ENCODE data around the gene RFX4.

DNA sequence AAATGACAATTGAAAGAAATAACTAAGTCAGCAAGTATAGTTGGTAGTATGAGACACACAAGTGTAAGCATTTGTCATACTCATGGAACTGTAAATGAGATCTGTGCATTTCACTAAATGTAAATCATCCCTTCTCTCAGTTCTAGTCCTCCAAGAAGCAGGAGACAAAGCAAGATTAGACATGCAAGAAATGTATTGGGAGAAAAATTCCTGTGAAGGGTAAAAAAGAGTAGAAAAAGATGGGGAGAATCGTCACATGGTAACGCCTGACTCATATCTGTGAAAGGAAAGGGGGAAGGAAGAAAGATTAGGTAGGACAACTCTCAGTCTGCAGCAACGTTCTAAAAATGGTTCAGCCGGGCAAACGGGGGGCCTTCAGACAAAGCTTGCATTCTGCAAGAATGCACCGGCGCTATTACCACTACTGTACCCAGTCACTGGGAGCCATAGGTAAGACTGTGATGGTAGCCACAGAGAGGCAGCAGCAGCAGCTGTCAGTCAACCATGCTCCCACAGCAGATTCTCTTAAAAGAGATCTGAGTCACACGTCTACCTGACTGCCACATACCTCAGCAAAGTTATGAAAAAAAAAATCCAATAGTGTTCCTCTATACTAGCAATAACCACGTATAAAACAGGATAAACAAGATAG, 18.0 kb upstream of the RFX4 start:
- TF ChIP-seq, protein P1, sequence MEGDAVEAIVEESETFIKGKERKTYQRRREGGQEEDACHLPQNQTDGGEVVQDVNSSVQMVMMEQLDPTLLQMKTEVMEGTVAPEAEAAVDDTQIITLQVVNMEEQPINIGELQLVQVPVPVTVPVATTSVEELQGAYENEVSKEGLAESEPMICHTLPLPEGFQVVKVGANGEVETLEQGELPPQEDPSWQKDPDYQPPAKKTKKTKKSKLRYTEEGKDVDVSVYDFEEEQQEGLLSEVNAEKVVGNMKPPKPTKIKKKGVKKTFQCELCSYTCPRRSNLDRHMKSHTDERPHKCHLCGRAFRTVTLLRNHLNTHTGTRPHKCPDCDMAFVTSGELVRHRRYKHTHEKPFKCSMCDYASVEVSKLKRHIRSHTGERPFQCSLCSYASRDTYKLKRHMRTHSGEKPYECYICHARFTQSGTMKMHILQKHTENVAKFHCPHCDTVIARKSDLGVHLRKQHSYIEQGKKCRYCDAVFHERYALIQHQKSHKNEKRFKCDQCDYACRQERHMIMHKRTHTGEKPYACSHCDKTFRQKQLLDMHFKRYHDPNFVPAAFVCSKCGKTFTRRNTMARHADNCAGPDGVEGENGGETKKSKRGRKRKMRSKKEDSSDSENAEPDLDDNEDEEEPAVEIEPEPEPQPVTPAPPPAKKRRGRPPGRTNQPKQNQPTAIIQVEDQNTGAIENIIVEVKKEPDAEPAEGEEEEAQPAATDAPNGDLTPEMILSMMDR (conservative IDR thresholded peaks at IDR 0.05 in 1 of 2, IDR thresholded peaks at IDR 0.05 in 1 of 2; ENCODE audit: extremely low read depth in 1 of 2, insufficient read depth in 1 of 2, low read depth in 1 of 2, low read length in 2 of 2) = no peak
- no peak for TF ChIP-seq EZH2 (IDR thresholded peaks at IDR 0.05; ENCODE audit: borderline replicate concordance, low read length)

Measured in mammary epithelial cell (primary cell).